Tibial nerve (tissue), 4 donors: ENCODE results near the gene LGALS1. TPM values are rescaled to one million over a fixed set of nuclear protein-coding genes. Genes with fewer than 3 reads are reported as not detected.

Experiments
- DNase-seq, 2 donors: peaks; one replicate each; pipeline ENCODE4 v3.0.0-alpha.2; 2019; ENCODE audit warnings: low spot score in 2 of 2
- H3K27ac ChIP-seq, 4 donors: fragments of 200-600 bp; sonication (generic) in 3 of 4; one replicate each; pipeline ENCODE4 v1.5.1; 2017 to 2019; ENCODE audit warnings: mild to moderate bottlenecking in 1 of 4
- H3K27me3 ChIP-seq, 2 donors: fragments of 200-600 bp; sonication (generic) in 1 of 2; one replicate each; pipeline versions ENCODE4 v1.5.1 to v1.6.0; 2017 to 2019
- H3K36me3 ChIP-seq, 3 donors: fragments of 200-600 bp; sonication (generic); one replicate each; pipeline ENCODE4 v1.5.1; 2018 to 2019
- H3K4me1 ChIP-seq, 4 donors: fragments of 200-600 bp; sonication (generic) in 3 of 4; one replicate each; pipeline ENCODE4 v1.5.1; 2017 to 2019
- H3K4me3 ChIP-seq, 4 donors: fragments of 200-600 bp; sonication (generic) in 3 of 4; one replicate each; pipeline ENCODE4 v1.5.1; 2017 to 2019; ENCODE audit warnings: mild to moderate bottlenecking in 1 of 4, moderate library complexity in 1 of 4
- H3K9me3 ChIP-seq, 4 donors: fragments of 200-600 bp; sonication (generic) in 3 of 4; one replicate each; pipeline ENCODE4 v1.5.1; 2017 to 2019
- CTCF ChIP-seq, 5 experiments: fragments of 200-600 bp in 3 of 5; fragments of 450-650 bp in 2 of 5; sonication (generic) in 3 of 5; IDR thresholded peaks; one replicate each; pipeline ENCODE4 v1.5.1; 2016 to 2019; ENCODE audit warnings: antibody characterized with exemption in 5 of 5, mild to moderate bottlenecking in 3 of 5, moderate library complexity in 2 of 5
- EP300 ChIP-seq, 2 donors: sonication (generic); formaldehyde crosslinking; IDR thresholded peaks; one replicate each; pipeline ENCODE4 v1.6.1; 2017; ENCODE audit warnings: antibody characterized with exemption in 2 of 2, mild to moderate bottlenecking in 1 of 2
- POLR2A ChIP-seq, 2 donors: fragments of 450-650 bp; IDR thresholded peaks; one replicate each; pipeline ENCODE4 v1.6.1; 2017; ENCODE audit warnings: antibody characterized with exemption in 2 of 2, mild to moderate bottlenecking in 2 of 2, moderate library complexity in 2 of 2
- WGBS, 2 donors: methylation state at CpG; one replicate each; pipeline ENCODE4 v1.1.5; 2018; 5-methylcytosine and 5-hydroxymethylcytosine counted together
- total RNA-seq, 4 donors: library from RNA; depleted of rRNA; stranded (reverse); fragments of >200 nt; gene quantifications; one replicate each; pipeline ENCODE4 v1.1.0, GENCODE V29; 2016

LGALS1 gene
- total RNA-seq, 4 donors from 2014 or later = 1,362 to 3,592 (median 2,463) TPM

- H3K36me3 ChIP-seq = peaks cover 0 to 28% (median 0%) of the 10 kb centered on the region in 3 donors
- 76 to 78% methylated on average over 16 of the region's 16 CpGs for WGBS, 2 donors
- H3K4me3 ChIP-seq = no peak overlapping the region
- no peaks in the 10 kb centered on the region for H3K9me3 ChIP-seq
- peak overlapping the region in 1 of 4 donors; percentile 81 for H3K27ac ChIP-seq
- DNase-seq = no peak
- no peaks in the 10 kb centered on the region for H3K27me3 ChIP-seq
- peaks cover 0 to 42% (median 18%) of the 10 kb centered on the region in 4 donors for H3K4me1 ChIP-seq
- TF ChIP-seq CTCF (IDR thresholded peaks at IDR 0.05) (no peak), POLR2A (IDR thresholded peaks at IDR 0.05) (no peak), EP300 (IDR thresholded peaks at IDR 0.05) (no peak)
Measured at GRCh38 chr22:37684803-37685615, 9.6 kb downstream of the LGALS1 start.

GRCh38 chr22:37686002-37686982 lies 10.9 kb downstream of the LGALS1 start, which contains the start of gene NOL12:
NOL12 (plus strand) TSS chr22:37686343; CDS start chr22:37686393, 50 bp downstream.
- peak; percentile 43 to 75 for DNase-seq
- peak within 1 kb of the TSS; percentile 63 to 94 (median 83) for H3K27ac ChIP-seq
- H3K36me3 ChIP-seq = peaks cover 3 to 33% (median 9%) of the 10 kb centered on the region in 3 donors
- peak within 1 kb of the TSS; percentile 60 to 91 (median 70) for H3K4me3 ChIP-seq
- H3K27me3 ChIP-seq = no peaks in the 10 kb centered on the region
- H3K9me3 ChIP-seq = no peaks in the 10 kb centered on the region
- TF ChIP-seq POLR2A (IDR thresholded peaks at IDR 0.05) (peak in 1 of 2 donors; percentile 31), EP300 (IDR thresholded peaks at IDR 0.05) (peak; percentile 43 to 86), CTCF (IDR thresholded peaks at IDR 0.05) (peak in 2 of 5 experiments; percentile 17 to 47)
- WGBS, 2 donors = 2% methylated on average over 58 to 59 of the region's 62 CpGs
- peaks cover 0 to 31% (median 16%) of the 10 kb centered on the region in 4 donors for H3K4me1 ChIP-seq

DNA sequence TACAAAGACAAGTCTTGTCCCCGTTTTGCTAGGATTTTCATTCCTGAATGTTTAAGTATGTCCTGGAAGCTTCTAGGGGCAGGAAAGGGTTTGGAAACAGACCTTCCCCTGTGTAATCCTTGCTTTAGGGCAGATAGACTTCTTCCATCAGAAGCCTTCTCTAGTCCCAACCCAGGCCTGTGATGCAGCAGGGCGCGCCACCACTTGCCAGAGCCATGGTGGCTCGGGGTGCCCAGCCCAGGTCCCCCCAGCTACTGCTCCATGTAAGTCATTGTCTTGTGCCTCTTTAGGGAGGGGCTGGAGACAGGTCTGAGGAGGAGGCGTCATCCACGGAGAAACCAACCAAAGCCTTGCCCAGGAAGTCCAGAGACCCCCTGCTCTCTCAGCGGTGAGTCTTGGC lies 15.0 kb downstream of the LGALS1 start:
- 75 to 85% methylated on average over 7 of the region's 7 CpGs for WGBS, 2 donors
- no peak for TF ChIP-seq CTCF (IDR thresholded peaks at IDR 0.05)
- TF ChIP-seq EP300 (IDR thresholded peaks at IDR 0.05) = no peak
- TF ChIP-seq POLR2A (IDR thresholded peaks at IDR 0.05) = no peak
- H3K9me3 ChIP-seq = no peaks in the 10 kb centered on the region
- no peaks in the 10 kb centered on the region for H3K27me3 ChIP-seq
- peaks cover 0 to 23% (median 13%) of the 10 kb centered on the region in 4 donors for H3K4me1 ChIP-seq
- H3K36me3 ChIP-seq = peaks cover 3 to 70% (median 20%) of the 10 kb centered on the region in 3 donors
- H3K27ac ChIP-seq = no peak overlapping the region
- no peak overlapping the region for H3K4me3 ChIP-seq
- no peak for DNase-seq

DNA sequence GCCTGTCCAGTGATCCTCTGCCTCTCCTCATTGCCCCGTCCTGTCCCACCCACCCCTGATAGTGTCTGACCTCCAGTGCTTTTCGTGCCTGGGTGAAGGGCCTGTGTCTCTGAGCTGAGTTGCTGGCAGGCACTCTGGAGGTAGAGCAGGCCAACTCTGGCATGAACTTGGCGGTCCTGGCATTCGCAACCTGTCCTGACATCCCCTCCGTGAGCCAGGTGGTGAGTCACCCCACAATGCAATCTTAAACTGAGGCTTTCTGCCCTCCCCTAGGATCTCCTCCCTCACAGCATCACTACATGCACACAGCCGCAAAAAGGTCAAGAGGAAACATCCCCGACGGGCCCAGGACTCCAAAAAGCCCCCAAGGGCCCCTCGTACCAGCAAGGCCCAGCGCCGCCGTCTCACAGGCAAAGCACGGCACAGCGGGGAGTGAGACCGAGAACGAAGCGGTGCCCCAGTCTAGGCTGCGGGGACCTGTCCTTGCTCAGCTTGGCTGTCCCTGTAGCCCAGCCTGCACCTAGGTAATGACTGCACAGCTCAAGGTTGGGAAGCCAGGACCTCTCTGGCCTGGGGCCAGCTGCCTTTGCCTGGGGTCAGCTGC lies 15.6 kb downstream of the LGALS1 start:
- no peaks in the 10 kb centered on the region for H3K9me3 ChIP-seq
- WGBS, 2 donors = 88 to 96% methylated on average over 18 of the region's 18 CpGs
- TF ChIP-seq POLR2A (IDR thresholded peaks at IDR 0.05) = no peak
- TF ChIP-seq CTCF (IDR thresholded peaks at IDR 0.05) = no peak
- TF ChIP-seq EP300 (IDR thresholded peaks at IDR 0.05) = no peak
- peaks cover 0 to 24% (median 15%) of the 10 kb centered on the region in 4 donors for H3K4me1 ChIP-seq
- no peak overlapping the region for H3K4me3 ChIP-seq
- no peak for DNase-seq
- no peaks in the 10 kb centered on the region for H3K27me3 ChIP-seq
- H3K27ac ChIP-seq = no peak overlapping the region
- H3K36me3 ChIP-seq = peaks cover 3 to 70% (median 20%) of the 10 kb centered on the region in 3 donors
